Measurements from ENCODE around the gene SOX12.

SOX12 gene

DNA sequence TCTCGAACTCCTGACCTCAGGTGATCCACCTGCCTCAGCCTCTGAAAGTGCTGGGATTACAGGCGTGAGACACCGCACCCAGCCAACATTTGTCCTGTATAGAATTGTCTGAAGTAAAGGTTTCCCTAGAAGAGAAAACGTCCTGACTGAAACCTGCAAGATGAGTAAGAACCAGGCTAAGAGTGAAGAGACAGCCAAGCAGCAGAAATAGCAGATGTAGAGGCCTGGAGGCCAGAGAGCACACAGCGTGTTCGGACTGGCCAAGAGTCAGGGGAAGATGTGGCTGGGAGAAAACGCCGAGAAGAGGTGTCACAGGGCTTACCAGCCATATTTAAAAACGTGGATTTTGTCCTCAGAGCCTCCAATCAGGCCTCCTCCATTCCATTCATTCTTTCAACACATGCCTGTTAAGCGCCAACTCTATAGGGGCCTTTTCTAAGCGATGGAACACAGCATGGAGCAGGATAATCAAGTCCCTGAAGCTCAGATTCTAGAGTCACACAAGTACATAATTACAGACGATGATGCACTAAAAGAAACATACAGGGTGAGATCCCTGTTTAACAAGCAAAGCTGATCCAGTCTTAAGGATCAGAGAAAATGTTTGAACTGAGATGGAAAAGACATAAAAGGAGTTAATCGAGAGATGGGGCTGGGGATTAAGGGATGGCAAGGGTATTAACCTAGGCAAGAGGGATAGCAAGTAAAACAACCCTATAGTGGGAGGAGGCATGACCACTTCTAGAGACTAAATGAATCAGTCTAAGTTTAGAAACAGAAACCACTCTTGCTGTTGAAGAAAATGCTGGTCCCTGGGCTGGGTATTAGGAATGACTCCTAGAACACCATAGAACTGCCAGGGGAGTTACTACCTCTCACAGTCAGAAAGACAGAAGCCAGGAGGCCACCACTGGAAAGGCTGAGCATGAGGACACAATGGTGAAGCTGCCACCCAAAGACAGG lies 23.2 kb upstream of the SOX12 start:
- DNase-seq (ENCODE audit: low read depth), result no peak

DNA sequence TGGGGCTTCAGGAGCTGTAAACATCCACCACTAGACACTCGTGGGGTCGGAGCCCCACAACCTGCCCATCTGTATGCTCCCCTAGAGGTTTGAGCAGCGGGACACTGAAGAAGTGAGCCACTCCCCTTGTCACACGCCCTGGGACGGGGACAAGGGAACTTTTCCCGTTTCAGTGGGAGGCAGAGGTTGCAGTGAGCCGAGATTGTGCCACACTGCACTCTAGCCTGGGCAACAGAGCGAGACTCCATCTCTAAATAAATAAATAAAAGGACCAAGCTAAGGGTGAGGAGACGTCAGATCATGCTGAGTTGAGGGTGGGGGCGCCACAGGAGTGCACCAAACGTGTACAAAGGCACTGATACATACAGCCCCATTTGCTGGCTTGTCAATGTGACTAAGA lies 19.6 kb upstream of the SOX12 start:
- no peak for DNase-seq (ENCODE audit: low read depth)

DNA sequence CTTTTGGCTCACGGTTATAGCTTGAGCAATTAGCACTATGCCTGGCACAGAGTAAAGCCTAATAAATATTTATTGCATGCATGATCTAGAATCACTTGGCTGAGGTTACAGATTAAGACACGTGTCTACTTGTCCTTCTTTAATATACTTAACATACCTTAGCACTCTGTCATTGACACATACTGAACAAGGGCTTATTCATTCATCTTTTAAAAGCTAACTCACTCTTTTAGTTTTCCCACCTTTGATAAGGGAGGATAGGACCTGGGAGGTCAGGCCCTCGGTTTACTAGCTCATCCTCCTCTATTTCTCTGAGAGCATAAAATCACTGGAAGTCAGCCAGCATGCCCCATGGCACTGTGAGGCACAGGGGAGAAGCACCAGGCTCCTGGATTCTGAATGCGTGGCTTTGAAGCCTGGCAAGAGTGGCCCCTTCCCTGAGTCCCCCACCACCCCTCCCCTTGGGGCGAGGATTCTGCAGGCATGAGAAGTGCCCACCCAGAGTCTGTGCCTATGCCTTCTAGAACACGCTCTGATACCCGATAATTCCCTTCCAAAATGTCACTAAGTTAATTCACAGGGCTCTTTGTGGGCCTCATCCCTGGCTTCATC lies 16.8 kb upstream of the SOX12 start:
- no peak for DNase-seq (ENCODE audit: low read depth)

DNA sequence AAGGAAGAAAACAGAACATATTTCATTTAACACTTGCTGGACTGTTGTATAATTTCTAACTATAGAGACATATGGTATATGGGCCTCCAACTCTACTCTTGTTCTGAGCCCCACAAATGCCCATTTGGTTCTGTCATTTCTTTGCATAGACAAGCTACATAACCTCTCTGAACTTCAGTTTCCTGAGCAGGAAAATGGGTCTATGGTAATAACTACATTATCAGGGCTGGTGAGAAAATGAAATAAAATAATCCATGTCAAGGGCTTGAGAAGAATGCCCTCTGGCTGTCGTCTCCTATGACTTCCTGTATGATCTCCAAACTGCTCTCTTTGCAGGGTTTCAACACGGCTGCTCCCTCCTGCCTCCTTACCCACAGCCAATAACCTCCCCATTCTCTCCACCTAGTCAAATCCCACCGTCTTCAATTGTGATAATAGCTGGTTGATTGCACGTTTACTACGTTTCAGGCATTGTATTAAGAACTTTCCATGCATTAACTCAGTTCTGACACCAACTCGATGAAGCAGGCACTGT lies 16.0 kb upstream of the SOX12 start:
- no peak for DNase-seq (ENCODE audit: low read depth)

DNA sequence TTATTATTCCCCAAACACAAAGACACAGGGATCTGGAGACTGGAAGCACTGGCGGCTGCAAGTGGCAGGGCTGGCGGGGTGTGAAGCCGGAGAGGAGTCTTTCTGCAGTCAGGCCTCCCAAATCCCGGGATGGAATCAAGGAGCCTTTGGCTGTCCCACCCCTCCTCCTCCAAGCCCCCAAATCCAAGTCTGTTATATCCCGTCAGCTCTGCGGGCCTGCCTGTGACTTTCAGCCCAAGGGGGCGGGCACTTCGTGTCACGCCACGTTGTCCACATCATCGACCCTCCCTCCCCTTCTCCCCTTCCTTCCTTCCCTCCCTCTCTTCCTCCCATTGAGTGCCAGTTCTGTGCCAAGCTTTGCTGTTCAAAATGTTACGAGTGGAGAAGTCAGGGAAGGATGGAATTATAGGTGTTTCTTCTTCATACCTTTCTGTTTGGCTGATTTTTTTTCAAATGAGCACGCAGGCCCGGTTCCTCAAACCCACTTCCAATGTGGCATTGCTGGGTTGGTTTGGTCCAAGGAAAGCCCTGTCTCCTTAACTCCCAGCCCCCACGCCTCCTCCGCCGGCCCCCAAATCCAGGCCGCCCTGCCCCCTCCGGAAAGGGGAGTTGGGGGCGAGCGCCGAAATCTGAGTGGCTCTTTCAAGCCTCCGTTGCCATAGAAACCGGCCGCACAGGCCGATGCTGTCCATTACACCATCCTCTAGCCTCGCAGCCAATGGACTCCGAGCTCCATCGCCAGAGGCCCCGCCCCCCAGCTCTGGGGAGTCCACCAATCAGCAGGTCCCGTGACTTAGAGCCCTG lies 15.3 kb upstream of the SOX12 start:
- DNase-seq (ENCODE audit: low read depth), result peak; percentile 57

DNA sequence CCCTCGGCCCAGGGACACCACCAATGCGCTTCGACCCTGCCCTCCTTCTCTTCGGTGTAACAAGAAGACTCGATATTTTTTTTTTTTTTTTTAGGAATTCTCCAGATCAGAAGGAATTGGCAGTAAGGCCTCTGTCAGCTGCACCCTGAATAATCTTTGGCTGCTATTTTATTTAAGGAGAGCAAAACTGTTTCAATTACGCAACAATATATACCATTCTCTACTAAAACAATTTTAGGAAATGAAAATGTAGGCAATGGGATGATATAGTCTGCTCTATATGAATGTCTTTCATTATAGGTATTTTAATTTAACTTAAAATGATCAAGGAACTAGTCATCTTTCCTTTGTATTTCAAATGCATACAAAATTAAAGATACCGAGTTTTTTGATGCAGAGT lies 14.7 kb upstream of the SOX12 start:
- no peak for DNase-seq (ENCODE audit: low read depth)

DNA sequence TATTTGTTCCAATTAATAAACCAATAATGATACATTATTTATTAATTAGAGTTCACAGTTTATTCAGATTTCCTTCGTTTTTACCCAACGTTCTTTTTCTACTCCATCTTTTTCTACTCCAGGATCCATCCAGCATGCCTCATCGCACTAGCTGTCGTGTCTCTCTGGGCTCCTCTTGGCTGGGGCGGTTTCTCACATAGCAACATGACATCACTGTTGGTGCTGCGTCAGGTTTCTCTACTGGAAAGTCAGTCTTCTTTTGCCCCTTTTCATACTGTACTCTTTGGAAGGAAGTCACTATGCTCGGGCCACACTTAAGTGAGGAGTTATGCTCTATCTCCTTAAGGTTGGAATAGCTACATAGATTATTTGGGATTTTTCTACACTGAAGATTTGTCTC lies 13.7 kb upstream of the SOX12 start:
- no peak for DNase-seq (ENCODE audit: low read depth)

DNA sequence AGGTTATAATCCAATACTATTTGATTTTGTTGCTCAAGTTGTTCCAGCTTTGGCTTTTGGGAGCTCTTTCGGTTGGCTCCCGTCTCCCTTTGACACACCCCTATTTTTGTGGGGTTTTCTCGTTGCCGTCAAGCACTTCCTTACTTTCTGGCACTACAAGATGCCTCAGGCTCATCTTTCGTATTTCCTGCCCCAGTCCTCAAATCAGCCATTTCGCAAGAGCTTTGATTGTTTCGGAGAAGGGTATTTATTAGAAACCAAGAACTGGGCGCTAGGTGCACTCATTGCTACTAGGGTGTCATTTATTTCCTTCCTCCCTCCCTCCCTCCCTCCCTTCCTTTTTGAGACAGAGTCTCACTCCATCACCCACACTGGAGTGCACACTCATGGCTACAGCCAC lies 13.3 kb upstream of the SOX12 start:
- no peak for DNase-seq (ENCODE audit: low read depth)

DNA sequence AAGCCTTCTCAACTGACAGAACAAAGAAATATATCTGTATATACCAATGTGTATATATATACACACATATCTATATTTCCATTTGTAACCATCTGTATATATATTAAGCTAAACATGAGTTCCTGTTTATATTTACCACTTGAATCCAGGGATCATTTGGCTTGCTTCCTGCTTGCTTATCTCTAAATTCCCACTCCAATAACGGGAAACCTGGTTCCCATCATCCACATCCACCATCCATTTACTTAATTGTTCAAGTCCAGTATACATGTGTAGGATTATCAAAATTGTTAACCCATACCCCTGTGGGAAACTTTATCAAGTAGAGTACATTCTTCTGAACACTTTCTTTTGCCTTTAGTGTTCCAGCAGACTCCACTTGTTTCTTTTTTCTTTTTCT lies 12.5 kb upstream of the SOX12 start:
- no peak for DNase-seq (ENCODE audit: low read depth)

DNA sequence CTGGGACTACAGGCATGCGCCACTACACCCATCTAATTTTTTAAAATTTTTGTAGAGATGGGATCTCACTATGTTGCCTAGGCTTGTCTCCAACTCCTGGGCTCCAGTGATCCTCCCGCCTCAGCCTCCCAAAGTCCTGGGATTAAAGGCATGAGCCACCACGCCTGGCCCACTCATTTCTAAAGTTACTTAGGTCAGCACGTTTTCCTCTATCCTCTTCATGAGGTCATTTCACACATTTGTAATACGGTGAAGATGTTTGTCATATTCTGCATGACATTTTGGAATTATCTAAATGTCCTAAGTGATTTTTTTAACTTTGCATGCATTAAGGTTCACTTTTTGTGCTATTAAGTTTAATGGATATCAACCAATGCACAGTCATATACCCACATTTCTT lies 11.9 kb upstream of the SOX12 start:
- DNase-seq (ENCODE audit: low read depth), result no peak

DNA sequence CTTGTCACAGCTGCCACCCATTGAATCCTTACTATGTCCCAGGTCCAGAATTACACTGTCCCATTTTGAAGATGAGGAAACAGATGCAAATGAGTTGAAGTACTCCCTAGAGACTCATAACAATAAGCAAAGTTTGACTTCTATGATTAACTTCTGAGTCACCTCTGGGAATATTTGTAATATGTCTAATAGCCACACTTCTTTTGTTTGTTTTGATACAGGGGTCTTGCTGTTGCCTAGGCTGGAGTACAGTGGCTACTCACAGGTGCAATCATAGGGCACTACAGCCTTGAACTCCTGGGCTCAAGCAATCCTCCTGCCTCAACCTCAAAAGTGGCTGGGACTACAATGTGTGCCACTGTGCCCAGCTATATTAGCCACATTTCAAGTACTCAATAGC lies 11.4 kb upstream of the SOX12 start:
- no peak for DNase-seq (ENCODE audit: low read depth)

DNA sequence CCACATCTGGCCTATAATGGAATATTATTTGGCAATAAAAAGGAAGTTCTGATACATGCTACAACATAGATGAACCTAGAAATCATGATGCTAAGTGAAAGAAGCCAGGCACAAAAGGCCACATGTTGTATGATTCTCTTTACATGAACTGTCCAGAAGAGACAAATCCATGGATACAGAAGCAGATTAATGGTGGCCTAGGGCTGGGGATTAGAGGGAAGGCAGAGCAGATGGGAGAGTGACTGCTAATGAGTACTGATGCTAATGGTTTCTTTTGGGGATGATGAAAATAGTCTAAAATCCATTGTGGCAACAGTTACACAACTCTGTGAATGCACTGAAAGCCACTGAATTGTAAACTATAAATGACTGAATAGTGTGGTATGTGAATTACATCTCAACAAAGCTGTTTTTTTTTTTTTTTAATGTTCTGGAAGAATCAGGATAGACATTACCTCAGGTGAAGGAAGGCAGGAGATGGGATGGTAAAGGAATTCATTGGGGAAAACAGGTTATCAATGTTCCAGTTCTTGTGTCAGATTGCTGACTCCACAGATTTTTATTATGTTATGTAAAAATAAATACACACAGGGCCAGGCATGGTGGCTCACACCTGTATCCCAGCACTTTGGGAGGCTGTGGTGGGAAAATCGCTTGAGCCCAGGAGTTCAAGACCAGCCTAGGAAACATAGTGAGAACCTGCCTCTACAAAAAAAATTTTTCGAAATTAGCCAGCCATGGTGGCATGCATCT lies 8.9 kb upstream of the SOX12 start:
- no peak for DNase-seq (ENCODE audit: low read depth)

DNA sequence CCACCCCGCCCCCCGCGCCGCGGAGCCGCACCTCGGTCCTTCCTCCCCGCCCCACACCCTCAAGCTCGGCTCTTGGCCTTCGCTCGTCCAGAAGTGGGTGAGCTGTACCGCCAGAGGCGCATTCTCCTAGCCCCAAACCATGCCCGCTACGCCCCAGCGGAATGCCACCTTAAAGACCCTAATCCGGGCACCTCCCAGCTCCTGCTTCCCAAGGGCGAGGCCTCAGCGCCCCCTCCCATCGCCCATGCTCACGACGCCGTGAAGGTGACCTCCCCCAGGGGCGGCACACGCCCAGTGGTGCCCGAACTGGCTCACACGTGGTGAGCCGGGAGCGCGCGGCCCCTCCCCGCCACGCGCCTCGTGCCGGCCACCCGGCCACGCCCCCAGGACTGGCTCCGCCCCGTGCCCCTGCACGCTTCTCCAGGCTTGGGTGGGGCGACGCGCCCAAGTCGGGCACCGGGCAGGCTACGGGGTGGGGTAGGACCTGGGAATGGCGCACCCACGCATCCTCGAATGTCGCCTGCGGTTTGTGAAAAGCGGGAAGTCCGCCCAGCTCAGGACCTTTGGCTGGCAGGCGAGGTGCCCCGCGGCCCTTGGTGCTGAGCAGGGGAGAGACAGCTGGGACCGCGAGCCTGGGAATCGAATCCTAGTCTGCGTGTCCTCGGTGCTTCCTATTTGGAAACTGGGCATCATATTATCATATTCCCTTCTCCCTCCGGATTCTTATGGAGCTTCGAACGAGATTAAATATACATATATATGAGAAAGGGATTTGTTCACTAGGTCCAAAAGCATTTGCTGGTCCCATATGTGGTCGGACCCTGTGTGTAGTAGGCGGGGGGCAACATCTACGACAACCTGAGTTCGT lies 941 bp upstream of the SOX12 start:
- peak; percentile 81 for DNase-seq (ENCODE audit: low read depth)

DNA sequence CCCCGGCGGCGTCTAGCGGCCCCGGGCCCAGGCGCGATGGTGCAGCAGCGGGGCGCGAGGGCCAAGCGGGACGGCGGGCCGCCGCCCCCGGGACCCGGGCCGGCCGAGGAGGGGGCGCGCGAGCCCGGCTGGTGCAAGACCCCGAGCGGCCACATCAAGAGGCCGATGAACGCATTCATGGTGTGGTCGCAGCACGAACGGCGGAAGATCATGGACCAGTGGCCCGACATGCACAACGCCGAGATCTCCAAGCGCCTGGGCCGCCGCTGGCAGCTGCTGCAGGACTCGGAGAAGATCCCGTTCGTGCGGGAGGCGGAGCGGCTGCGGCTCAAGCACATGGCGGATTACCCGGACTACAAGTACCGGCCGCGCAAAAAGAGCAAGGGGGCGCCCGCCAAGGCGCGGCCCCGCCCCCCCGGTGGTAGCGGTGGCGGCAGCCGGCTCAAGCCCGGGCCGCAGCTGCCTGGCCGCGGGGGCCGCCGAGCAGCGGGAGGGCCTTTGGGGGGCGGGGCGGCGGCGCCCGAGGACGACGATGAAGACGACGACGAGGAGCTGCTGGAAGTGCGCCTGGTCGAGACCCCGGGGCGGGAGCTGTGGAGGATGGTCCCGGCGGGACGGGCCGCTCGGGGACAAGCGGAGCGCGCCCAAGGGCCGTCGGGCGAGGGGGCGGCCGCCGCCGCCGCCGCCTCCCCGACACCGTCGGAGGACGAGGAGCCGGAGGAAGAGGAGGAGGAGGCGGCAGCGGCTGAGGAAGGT lies 715 bp downstream of the SOX12 start:
- DNase-seq (ENCODE audit: low read depth), result no peak

DNA sequence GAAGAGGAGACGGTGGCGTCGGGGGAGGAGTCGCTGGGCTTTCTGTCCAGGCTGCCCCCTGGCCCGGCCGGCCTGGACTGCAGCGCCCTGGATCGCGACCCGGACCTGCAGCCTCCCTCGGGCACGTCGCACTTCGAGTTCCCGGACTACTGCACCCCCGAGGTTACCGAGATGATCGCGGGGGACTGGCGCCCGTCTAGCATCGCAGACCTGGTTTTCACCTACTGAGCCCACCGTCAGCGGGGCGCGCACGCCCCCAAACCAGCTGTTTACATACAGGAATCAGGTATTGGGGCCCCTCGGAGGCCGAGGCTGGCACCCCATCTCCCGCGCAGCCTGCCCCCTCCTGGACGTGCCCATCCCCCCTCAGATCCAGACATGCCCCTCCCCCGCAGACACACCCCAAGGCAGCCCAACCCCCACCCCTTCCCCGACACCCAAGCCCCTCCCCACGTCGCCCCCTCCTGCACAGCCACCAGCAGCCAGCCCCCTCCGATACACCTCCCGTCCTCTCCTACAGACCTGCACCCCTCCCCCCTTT lies 1.4 kb downstream of the SOX12 start:
- no peak for DNase-seq (ENCODE audit: low read depth)

DNA sequence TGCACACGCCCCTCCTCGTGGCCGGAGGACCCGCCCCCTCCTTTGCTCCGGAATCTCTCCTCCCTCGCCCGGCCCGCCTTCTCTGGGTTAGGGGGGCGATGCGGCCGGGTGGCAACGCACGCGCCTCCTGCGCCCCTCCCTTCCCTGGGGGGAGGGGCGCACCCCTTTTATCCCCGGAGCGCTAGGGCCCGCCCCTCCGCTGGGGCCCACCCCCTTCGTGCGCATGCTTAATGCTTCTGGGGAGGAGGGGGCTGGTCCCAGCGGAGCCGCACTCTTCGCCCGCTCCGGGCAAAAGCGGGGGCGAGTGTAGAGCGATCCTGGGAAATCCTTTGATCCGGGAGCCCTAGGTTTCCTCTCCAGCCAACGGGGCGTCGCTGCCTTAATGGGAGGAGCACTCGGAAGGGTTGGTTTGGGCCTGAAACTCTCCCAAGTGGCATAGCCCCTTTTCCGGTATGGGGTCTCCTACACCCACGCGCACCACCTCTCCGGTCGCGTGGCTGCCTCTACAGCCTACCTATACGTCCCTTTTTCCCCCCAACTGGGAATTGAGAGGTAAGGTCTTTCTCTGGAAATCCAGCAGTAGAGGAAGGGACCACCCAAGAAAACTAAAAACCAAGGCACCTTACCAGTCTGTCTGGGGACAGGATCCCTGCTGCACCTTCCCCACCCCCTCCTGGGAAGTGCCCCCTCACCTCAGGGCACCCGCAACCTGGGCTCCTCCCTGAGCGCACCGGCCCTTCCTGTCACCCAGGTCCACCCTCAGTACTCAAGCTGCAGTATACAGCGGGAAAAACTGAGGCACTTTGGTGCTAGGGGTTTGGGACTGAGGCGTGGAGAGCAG lies 2.1 kb downstream of the SOX12 start:
- DNase-seq (ENCODE audit: low read depth), result peak; percentile 52

DNA sequence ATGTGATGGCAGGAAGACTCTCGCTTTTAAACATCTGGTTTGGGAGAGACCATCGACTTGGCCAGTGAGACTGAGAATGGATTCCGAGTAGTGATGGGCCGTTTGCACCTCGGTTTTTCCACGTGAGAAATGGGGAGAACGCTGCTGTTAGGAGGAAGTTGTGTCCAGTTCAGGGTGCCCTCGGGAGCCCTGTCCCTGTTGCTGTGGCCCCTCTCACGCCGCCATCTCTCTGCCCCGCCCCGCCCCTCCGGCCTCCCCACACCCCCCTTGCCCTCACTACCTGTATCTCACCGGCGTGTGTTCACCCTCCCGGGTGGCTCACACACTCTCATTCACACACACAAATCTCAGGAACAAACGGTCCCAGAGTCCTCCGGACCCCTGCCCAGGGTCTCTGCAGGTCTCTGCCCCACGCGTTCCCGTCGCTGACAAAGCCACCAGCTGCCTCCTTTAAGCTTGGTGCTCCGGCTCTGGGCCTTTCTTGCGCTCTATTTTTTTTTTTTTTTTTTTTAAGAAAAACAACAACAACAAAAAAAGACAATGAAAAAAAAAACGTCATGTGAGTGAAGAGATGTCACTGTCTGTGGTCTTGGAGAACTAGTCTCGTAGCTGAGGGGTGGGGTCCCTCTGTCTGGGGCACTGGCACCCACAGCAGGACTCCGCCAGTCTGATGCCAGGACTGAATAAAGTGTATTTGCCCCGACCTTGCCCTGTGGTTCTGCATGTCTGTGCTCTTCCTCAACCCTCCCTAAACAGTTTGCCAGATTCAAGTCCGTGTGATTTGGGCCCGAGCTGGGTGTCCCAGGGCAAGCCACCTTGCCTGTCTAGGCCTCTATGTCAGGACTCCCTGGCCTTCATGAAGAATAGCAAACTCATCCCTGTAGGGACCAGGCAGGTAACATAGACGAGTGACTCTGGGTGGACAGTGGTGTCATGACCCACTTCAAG lies 2.9 kb downstream of the SOX12 start:
- no peak for DNase-seq (ENCODE audit: low read depth)
